GM12873 (cell line): Measurements from ENCODE around the gene MORN5.

Experiments used
- TF ChIP-seq, protein P1 (sequence below): IDR thresholded peaks from 2 replicates; pipeline ENCODE4 v1.5.1; 2012; ENCODE audit warnings: low read depth, mild to moderate bottlenecking, moderate library complexity, low read length, control low read depth; ENCODE audit not compliant: insufficient read depth; ENCODE audit errors: missing control alignments

Gene MORN5

DNA sequence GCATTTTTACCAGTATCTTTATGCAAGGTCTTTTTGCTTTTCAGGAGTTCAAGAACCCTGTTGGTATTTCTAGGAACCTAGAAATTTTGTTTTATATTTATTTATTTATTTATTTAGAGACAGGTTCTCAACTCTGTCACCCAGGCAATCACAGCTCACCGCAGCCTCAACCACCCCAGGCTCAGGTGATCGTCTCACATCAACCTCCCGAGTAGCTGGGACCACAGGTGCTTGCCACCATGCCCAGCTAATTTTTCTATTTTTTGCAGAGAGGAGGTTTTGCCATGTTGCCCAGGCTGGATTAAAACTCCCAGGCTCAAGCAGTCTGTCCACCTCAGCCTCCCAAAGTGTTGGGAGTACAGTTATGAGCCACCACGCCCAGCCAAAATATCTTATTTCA lies 36.2 kb downstream of the MORN5 start:
- TF ChIP-seq, protein P1, sequence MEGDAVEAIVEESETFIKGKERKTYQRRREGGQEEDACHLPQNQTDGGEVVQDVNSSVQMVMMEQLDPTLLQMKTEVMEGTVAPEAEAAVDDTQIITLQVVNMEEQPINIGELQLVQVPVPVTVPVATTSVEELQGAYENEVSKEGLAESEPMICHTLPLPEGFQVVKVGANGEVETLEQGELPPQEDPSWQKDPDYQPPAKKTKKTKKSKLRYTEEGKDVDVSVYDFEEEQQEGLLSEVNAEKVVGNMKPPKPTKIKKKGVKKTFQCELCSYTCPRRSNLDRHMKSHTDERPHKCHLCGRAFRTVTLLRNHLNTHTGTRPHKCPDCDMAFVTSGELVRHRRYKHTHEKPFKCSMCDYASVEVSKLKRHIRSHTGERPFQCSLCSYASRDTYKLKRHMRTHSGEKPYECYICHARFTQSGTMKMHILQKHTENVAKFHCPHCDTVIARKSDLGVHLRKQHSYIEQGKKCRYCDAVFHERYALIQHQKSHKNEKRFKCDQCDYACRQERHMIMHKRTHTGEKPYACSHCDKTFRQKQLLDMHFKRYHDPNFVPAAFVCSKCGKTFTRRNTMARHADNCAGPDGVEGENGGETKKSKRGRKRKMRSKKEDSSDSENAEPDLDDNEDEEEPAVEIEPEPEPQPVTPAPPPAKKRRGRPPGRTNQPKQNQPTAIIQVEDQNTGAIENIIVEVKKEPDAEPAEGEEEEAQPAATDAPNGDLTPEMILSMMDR, result no peak

DNA sequence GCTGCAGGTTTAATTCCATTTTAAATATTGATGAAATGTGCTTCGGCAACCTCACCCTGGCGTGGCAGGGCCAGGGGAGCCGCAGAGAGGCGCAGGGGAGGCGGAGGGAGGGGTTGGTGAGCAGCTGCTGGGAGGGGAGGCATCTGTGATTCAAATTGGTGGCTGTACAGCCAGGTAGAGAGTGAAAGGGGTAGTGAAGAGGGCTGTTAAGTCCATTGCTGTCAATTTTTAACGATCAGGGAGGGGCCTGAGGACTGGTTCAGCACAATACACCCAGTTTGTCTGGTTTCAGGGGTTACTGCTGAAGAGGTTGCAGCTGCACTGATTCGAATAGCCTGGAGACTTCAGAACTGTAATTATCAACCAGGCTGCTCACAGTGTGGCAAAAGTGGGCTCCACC lies 37.7 kb downstream of the MORN5 start:
- TF ChIP-seq, protein P1, result no peak

DNA sequence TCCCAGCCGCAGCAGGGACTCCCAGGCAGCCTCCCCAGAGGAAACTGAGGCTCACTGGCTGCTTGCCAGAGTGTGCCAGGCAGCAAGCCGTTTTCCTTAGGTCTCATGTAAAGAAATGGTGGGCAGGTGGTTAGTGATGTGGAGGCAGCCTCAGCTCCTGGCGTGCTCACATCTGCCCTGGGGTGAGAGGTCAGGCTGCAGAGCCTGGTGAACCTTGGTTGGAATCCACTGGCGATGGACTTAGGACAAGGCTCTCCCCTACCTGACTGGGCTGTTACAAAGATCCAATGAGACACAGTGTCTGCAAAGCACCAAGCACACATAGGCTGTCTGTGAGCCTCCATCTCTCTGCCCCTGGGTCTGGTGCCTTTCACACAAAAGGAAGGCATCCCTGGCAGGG lies 38.2 kb downstream of the MORN5 start:
- TF ChIP-seq, protein P1, result no peak

DNA sequence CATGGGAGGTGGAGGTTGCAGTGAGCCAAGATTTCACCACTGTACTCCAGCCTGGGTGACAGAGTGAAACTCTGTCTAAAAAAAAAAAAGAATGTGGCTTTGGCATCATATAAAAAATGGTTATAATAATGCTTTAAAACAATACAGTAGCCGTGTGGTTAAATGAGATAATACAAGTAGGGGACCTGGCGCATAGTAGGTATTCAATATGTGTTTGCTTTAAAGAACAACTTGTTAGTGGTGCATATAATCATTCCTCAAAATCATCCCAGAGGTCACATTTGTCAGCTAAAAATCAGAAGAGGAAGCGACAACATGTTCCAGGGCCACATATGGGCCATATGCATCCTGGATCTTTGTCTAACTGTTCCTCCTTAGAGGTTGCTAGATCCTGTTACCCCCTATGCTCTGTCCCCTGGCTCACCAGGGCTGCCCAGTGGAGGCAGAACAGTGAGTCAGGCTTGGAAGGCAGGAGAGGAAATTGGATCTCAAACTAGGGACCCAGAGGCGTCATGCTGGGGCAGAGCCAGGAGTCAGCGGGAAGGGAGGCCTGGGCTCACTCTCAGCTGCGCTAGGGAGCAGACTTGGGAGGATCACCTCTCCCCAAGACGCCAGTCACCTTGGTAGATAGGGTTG lies 41.4 kb downstream of the MORN5 start:
- TF ChIP-seq, protein P1, result no peak

DNA sequence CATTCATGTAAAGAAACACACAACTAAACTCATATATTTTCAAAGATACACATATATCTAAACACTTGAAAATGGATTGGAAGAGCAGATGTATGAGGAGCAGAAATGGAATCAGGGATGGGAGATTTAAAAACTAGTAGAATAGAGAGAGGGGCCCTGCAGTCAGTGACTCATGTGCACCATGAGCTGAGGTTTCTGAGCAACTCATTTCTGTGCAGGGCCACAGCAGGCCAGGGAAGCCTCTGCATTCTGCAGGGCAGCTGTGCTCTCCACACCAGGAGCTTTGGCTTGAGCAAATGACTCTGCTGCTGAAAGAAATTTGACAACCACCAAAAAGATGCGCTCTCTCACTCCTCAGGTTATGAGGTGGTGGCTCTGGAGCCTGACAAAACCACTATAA lies 41.9 kb downstream of the MORN5 start:
- TF ChIP-seq, protein P1, result no peak

DNA sequence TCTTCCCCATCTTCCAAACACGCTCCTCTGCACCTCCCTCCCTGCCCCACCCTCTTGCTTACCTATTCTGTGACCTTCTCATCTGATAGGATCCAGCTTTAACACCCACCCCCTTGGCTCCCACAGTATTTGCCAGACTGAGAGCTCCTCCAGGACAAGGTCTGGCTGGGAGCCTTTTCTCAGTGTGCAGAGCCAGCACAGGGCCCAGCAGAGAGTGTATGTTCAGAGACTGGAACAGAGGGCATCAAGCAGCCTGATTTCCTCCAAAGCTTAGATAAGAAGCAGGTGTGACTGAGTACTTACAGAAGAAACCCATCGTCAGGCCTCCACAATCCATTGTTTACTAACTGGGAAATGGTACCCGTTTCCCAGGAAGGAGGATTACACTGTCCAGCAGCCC lies 42.4 kb downstream of the MORN5 start:
- TF ChIP-seq, protein P1, result no peak

DNA sequence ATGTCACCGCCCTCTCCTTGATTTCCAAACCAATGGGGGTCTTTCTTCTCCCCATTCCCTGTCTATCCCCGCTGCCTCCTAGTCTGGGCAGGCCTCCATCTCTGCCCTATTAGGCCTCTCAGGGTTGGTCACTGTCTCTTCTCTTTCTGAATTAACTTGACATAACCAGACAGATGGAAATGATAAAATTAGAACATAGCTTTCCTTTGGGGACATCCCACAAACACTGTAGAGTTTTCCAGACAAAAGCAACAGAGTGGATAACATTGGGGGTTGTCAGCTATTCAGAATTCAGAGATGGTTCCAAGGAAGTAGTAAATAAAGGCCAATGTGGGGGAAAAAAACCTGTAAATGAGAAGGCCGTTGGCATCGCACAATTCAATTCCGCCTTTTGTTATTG lies 44.3 kb downstream of the MORN5 start:
- TF ChIP-seq, protein P1, result no peak
